Fibroblast of lung (primary cell): ENCODE results near the gene ADAMTS9. TPM values are rescaled to one million over a fixed set of nuclear protein-coding genes. Genes with fewer than 3 reads are reported as not detected.

Source experiments
- DNase-seq, 2 donors: peaks; one replicate each; pipeline versions ENCODE4 v3.0.0 to v3.0.0-alpha.2; 2010; ENCODE audit warnings: low read depth in 2 of 2
- H2AFZ ChIP-seq: 2 replicates; pipeline ENCODE4 v1.5.1; 2012; ENCODE audit warnings: low read length, control low read depth, inconsistent platforms
- H3K27ac ChIP-seq: 2 replicates; pipeline ENCODE4 v1.5.1; 2011; ENCODE audit warnings: low read length, control low read depth; ENCODE audit not compliant: insufficient read depth
- H3K27me3 ChIP-seq: 2 replicates; pipeline ENCODE4 v1.5.1; 2011; ENCODE audit warnings: mild to moderate bottlenecking, low read length; ENCODE audit not compliant: control insufficient read depth, insufficient read depth
- H3K36me3 ChIP-seq: 2 replicates; pipeline ENCODE4 v1.5.1; 2011; ENCODE audit warnings: low read length; ENCODE audit not compliant: control insufficient read depth, insufficient read depth
- H3K4me1 ChIP-seq: 2 replicates; pipeline ENCODE4 v1.5.1; 2011; ENCODE audit warnings: low read length; ENCODE audit not compliant: control insufficient read depth, insufficient read depth; ENCODE audit errors: extremely low read depth
- H3K4me2 ChIP-seq: 2 replicates; pipeline ENCODE4 v1.5.1; 2011; ENCODE audit warnings: low read length, control low read depth; ENCODE audit not compliant: insufficient read depth; ENCODE audit errors: extremely low read depth
- H3K4me3 ChIP-seq, 4 experiments: fragments of 200-600 bp in 1 of 4; sonication (generic) in 1 of 4; replicated peaks in 1 of 4; 2 replicates each; pipeline ENCODE4 v1.5.1; 2011 to 2016; ENCODE audit warnings: low read length in 4 of 4, low read depth in 3 of 4, mild to moderate bottlenecking in 3 of 4, control low read depth in 2 of 4, inconsistent platforms in 1 of 4, mixed read lengths in 1 of 4; ENCODE audit not compliant: insufficient read depth in 1 of 4; ENCODE audit errors: control extremely low read depth in 1 of 4
- H3K79me2 ChIP-seq: 2 replicates; pipeline ENCODE4 v1.5.1; 2012; ENCODE audit warnings: mild to moderate bottlenecking, low read length, inconsistent platforms; ENCODE audit not compliant: control insufficient read depth, insufficient read depth
- H3K9ac ChIP-seq: 2 replicates; pipeline ENCODE4 v1.5.1; 2011; ENCODE audit warnings: mild to moderate bottlenecking, low read length, control low read depth; ENCODE audit not compliant: insufficient read depth
- H3K9me3 ChIP-seq: 2 replicates; pipeline ENCODE4 v1.5.1; 2012; ENCODE audit warnings: low read depth, low read length; ENCODE audit not compliant: control insufficient read depth, insufficient read depth
- H4K20me1 ChIP-seq: 2 replicates; pipeline ENCODE4 v1.5.1; 2011; ENCODE audit warnings: low read length; ENCODE audit not compliant: control insufficient read depth, insufficient read depth; ENCODE audit errors: extremely low read depth
- CTCF ChIP-seq, 2 donors: IDR thresholded peaks in 1 of 2; conservative IDR thresholded peaks in 1 of 2; 1 replicate in 1 of 2; 2 replicates in 1 of 2; pipeline ENCODE4 v1.5.1; 2011 to 2012; ENCODE audit warnings: low read length in 2 of 2, control low read depth in 1 of 2, inconsistent platforms in 1 of 2, low read depth in 1 of 2, mild to moderate bottlenecking in 1 of 2
- EZH2 ChIP-seq: IDR thresholded peaks from 2 replicates; pipeline ENCODE4 v1.5.1; 2012; ENCODE audit warnings: low read length, control low read depth, mild to moderate bottlenecking; ENCODE audit errors: missing control alignments
- polyA plus RNA-seq, 2 donors: library from polyadenylated mRNA; depleted of rRNA in 1 of 2; stranded (reverse) in 1 of 2; unstranded in 1 of 2; fragments of >200 nt; gene quantifications; 2 replicates each; pipeline ENCODE4 v1.2.1, GENCODE V29; 2011 to 2012; ENCODE audit warnings: missing spikeins in 1 of 2
- total RNA-seq: library from RNA; depleted of rRNA; stranded (reverse); fragments of >200 nt; gene quantifications from 2 replicates; pipeline ENCODE4 v1.2.1, GENCODE V29; 2014

The ADAMTS9 gene
- total and polyA plus RNA-seq, 2 donors (not counting 1 experiment from before 2014, with no cell fraction given): 0.82 to 1.8 TPM

- H3K9ac ChIP-seq: no peak overlapping the region
- no peaks in the 10 kb centered on the region for H3K36me3 ChIP-seq
- no peaks in the 10 kb centered on the region for H3K9me3 ChIP-seq
- no peak for TF ChIP-seq EZH2
- no peak for TF ChIP-seq CTCF (conservative IDR thresholded peaks at IDR 0.05 in 1 of 2, IDR thresholded peaks at IDR 0.05 in 1 of 2; ENCODE audit: low read depth in 1 of 2, low read length in 2 of 2)
- peaks cover 36% of the 10 kb centered on the region for H3K27me3 ChIP-seq
- DNase-seq: no peak
- H3K4me2 ChIP-seq: no peak overlapping the region
- H4K20me1 ChIP-seq: no peaks in the 10 kb centered on the region
- H3K4me1 ChIP-seq: peaks cover 2% of the 10 kb centered on the region
- no peak overlapping the region for H3K27ac ChIP-seq
- H2AFZ ChIP-seq: no peak overlapping the region
- no peak overlapping the region for H3K4me3 ChIP-seq
- H3K79me2 ChIP-seq: no peaks in the 10 kb centered on the region
Observed at GRCh38 chr3:64491843-64492242, 196.0 kb downstream of the ADAMTS9 start.

- H2AFZ ChIP-seq: no peak overlapping the region
- DNase-seq: no peak
- no peak overlapping the region for H3K27ac ChIP-seq
- H3K4me2 ChIP-seq: no peak overlapping the region
- no peak overlapping the region for H3K4me3 ChIP-seq
- no peaks in the 10 kb centered on the region for H4K20me1 ChIP-seq
- TF ChIP-seq CTCF (conservative IDR thresholded peaks at IDR 0.05 in 1 of 2, IDR thresholded peaks at IDR 0.05 in 1 of 2; ENCODE audit: low read depth in 1 of 2, low read length in 2 of 2) (no peak), EZH2 (no peak)
- H3K9me3 ChIP-seq: no peaks in the 10 kb centered on the region
- H3K27me3 ChIP-seq: peaks cover 36% of the 10 kb centered on the region
- no peaks in the 10 kb centered on the region for H3K79me2 ChIP-seq
- H3K9ac ChIP-seq: no peak overlapping the region
- peaks cover 2% of the 10 kb centered on the region for H3K4me1 ChIP-seq
- H3K36me3 ChIP-seq: no peaks in the 10 kb centered on the region
Observed at GRCh38 chr3:64490180-64490724, 197.5 kb downstream of the ADAMTS9 start.

DNA sequence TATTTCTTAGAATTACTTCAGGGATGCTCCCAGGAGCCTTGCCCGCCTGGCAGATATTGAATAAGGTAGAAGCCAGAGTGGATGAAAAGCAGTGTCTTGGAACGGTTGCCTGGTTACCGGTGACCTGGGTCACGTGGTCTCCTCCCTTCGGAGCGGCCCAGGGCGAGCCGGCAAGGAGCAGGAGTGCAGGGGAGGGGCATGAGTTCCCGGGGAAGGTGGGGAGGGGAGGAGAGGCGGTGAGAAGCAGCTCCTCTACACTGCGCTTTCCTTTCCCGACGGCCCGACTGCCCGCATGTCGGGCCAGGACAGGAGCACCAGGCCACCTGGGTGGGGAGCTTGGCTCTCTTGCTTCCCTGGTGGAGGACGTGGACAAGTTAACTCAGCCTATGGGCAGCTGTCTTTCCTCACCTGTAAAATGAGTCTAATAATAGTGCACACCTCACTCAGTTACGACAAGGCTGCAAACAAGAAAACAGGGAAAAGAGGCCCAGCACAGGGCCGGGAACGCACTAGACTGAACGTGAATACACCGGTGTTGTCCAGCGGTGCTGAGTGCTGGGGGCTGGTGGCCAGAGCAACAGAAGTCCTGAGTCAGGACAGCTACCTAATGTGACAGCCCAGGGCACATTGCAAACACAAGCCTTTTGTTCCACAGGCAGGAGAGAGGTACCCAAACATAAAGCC lies 198.3 kb downstream of the ADAMTS9 start:
- Histone ChIP-seq H3K27me3 (peaks cover 36% of the 10 kb centered on the region), H3K4me2 (no peak overlapping the region), H2AFZ (no peak overlapping the region), H3K9me3 (no peaks in the 10 kb centered on the region), H4K20me1 (no peaks in the 10 kb centered on the region), H3K27ac (no peak overlapping the region), H3K36me3 (no peaks in the 10 kb centered on the region), H3K4me3 (no peak overlapping the region), H3K4me1 (peaks cover 2% of the 10 kb centered on the region), H3K9ac (no peak overlapping the region), H3K79me2 (no peaks in the 10 kb centered on the region)
- peak in 1 of 2 donors; percentile 22 for DNase-seq
- no peak for TF ChIP-seq EZH2
- TF ChIP-seq CTCF (conservative IDR thresholded peaks at IDR 0.05 in 1 of 2, IDR thresholded peaks at IDR 0.05 in 1 of 2; ENCODE audit: low read depth in 1 of 2, low read length in 2 of 2): no peak
